ENCODE data around the gene UGP2. TPM values are rescaled to one million over a fixed set of nuclear protein-coding genes. Genes with fewer than 3 reads are reported as not detected.

The UGP2 gene
- total RNA-seq, 1 donor from 2014 or later = 314 TPM

DNA sequence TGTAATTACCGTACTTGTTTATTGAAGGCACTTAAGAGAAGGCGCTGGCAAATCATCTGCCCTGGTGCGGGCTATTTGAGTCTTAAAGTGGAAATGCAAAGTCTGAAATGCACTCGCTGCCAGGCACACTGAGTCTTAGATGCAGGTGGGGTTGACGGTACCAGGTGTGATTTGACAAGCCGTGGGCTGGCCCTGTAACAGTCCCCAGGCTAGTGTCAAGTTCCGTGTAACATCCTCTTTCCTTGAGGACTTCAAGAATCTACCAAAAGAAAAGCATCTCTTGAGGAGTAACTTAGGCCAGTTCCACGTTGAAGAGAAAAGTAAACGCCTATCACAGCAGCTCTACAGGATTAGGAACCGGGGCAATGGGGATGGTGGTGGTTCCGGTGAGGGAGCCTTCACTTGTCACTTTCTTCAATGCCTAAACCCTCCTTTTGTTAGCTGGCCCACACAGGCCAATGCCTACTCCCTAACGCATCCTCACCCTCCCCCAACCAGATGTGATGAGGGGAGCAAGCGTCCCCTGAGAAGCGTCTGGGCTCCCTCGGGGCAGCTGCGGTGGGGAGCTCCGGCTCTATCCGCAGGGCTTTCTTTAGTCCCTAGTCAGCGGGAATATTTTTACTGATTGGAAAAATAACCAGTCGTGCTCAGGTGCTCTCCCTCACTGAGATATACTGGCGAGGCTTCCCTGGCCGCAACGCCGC lies 1.5 kb upstream of the UGP2 start:
- H3K9me3 Mint-ChIP-seq (ENCODE audit: unreplicated experiment) = no peaks in the 10 kb centered on the region
- peak overlapping the region; percentile 100 for H3K4me3 Mint-ChIP-seq (ENCODE audit: unreplicated experiment)
- H3K27ac Mint-ChIP-seq (ENCODE audit: unreplicated experiment) = peak overlapping the region; percentile 97
- H3K9me3 ChIP-seq (ENCODE audit: insufficient read depth, low read depth, low read length) = no peaks in the 10 kb centered on the region
- H3K4me1 ChIP-seq (ENCODE audit: insufficient read depth, low read length) = peaks cover 9% of the 10 kb centered on the region
- DNase-seq (ENCODE audit: low read depth) (no peak), FAIRE-seq (no peak)
- no peaks in the 10 kb centered on the region for H3K27me3 Mint-ChIP-seq (ENCODE audit: low read depth, unreplicated experiment)
- H3K9ac ChIP-seq (ENCODE audit: low read length) = peak overlapping the region; percentile 95
- H3K79me2 ChIP-seq (ENCODE audit: insufficient read depth, low read length) = peaks cover 33% of the 10 kb centered on the region
- H3K4me2 ChIP-seq (ENCODE audit: low read length) = peak overlapping the region; percentile 92
- H4K20me1 ChIP-seq (ENCODE audit: insufficient read depth, low read length) = peaks cover 20% of the 10 kb centered on the region
- H2AFZ ChIP-seq (ENCODE audit: low read depth, low read length) = peak overlapping the region; percentile 69
- H3K4me1 Mint-ChIP-seq (ENCODE audit: low read depth, unreplicated experiment) = peaks cover 26% of the 10 kb centered on the region
- H3K4me3 ChIP-seq (ENCODE audit: insufficient read depth, low read depth, low read length) = peak overlapping the region; percentile 97
- H3K36me3 Mint-ChIP-seq (ENCODE audit: low read depth, unreplicated experiment) = no peaks in the 10 kb centered on the region
- H3K27ac ChIP-seq (ENCODE audit: low read depth, low read length) = peak overlapping the region; percentile 89
- H3K36me3 ChIP-seq (ENCODE audit: insufficient read depth, low read length) = no peaks in the 10 kb centered on the region
- no peaks in the 10 kb centered on the region for H3K27me3 ChIP-seq (ENCODE audit: insufficient read depth, low read length)
- TF ChIP-seq EZH2 (IDR thresholded peaks at IDR 0.05; ENCODE audit: insufficient read depth, low read length) = no peak
- TF ChIP-seq, protein P1, sequence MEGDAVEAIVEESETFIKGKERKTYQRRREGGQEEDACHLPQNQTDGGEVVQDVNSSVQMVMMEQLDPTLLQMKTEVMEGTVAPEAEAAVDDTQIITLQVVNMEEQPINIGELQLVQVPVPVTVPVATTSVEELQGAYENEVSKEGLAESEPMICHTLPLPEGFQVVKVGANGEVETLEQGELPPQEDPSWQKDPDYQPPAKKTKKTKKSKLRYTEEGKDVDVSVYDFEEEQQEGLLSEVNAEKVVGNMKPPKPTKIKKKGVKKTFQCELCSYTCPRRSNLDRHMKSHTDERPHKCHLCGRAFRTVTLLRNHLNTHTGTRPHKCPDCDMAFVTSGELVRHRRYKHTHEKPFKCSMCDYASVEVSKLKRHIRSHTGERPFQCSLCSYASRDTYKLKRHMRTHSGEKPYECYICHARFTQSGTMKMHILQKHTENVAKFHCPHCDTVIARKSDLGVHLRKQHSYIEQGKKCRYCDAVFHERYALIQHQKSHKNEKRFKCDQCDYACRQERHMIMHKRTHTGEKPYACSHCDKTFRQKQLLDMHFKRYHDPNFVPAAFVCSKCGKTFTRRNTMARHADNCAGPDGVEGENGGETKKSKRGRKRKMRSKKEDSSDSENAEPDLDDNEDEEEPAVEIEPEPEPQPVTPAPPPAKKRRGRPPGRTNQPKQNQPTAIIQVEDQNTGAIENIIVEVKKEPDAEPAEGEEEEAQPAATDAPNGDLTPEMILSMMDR (IDR thresholded peaks at IDR 0.05; ENCODE audit: insufficient read depth, low read depth, low read length) = no peak

DNA sequence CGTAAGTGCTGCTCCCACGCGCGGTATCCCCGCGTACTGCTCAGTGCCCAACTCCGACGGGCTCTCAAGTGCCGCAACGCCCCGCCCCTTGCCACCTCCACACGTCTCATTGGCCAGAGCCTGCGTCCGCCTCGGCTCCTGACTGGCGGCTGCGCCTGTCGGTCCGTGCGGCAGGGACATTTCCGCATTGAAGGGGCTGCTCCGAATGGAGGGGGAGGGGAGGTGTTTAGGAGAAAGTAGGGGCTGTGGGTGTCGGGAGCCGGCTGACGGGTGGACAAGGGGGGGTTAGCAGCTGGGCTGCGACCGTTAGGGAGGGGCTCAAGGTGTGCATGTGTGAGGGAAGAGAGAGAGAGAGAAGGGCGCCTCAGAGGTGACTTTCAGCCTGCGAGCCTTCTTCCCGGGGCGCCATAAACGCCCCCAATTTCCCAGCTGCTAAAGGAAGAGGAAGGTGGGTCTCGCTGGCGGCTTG lies 877 bp upstream of the UGP2 start:
- Mint-ChIP-seq H3K27ac (ENCODE audit: unreplicated experiment) (peak overlapping the region; percentile 97), H3K4me1 (ENCODE audit: low read depth, unreplicated experiment) (peaks cover 32% of the 10 kb centered on the region), H3K36me3 (ENCODE audit: low read depth, unreplicated experiment) (no peaks in the 10 kb centered on the region), H3K4me3 (ENCODE audit: unreplicated experiment) (peak overlapping the region; percentile 100), H3K27me3 (ENCODE audit: low read depth, unreplicated experiment) (no peaks in the 10 kb centered on the region), H3K9me3 (ENCODE audit: unreplicated experiment) (no peaks in the 10 kb centered on the region)
- Histone ChIP-seq H3K9me3 (ENCODE audit: insufficient read depth, low read depth, low read length) (no peaks in the 10 kb centered on the region), H3K36me3 (ENCODE audit: insufficient read depth, low read length) (no peaks in the 10 kb centered on the region), H3K79me2 (ENCODE audit: insufficient read depth, low read length) (peaks cover 39% of the 10 kb centered on the region), H3K4me3 (ENCODE audit: insufficient read depth, low read depth, low read length) (peak overlapping the region; percentile 97), H4K20me1 (ENCODE audit: insufficient read depth, low read length) (peaks cover 26% of the 10 kb centered on the region), H2AFZ (ENCODE audit: low read depth, low read length) (peak overlapping the region; percentile 84), H3K4me2 (ENCODE audit: low read length) (peak overlapping the region; percentile 92), H3K4me1 (ENCODE audit: insufficient read depth, low read length) (peaks cover 9% of the 10 kb centered on the region), H3K9ac (ENCODE audit: low read length) (peak overlapping the region; percentile 95), H3K27me3 (ENCODE audit: insufficient read depth, low read length) (no peaks in the 10 kb centered on the region), H3K27ac (ENCODE audit: low read depth, low read length) (peak overlapping the region; percentile 89)
- FAIRE-seq (no peak), DNase-seq (ENCODE audit: low read depth) (peak; percentile 93)
- TF ChIP-seq, protein P1 (IDR thresholded peaks at IDR 0.05; ENCODE audit: insufficient read depth, low read depth, low read length) = no peak
- TF ChIP-seq EZH2 (IDR thresholded peaks at IDR 0.05; ENCODE audit: insufficient read depth, low read length) = no peak
